Activated CD4-positive, alpha-beta T cell treated with anti-CD3 and anti-CD28 coated beads for 36 hours (primary cell): ENCODE data around the gene E2F1. TPM values are rescaled to one million over a fixed set of nuclear protein-coding genes. Genes with fewer than 3 reads are reported as not detected.
"Not testable (repeated sequence)": the region's sequence is repeated elsewhere in the genome, so short reads cannot be mapped to it uniquely, and the experiment has no call there.

ENCODE experiments used
- ATAC-seq: fragments of 200-7000 bp; cut with Tn5 transposase; one replicate; pipeline ENCODE4 v1.10.0; 2021; ENCODE audit warnings: mild to moderate bottlenecking, moderate library complexity
- CTCF ChIA-PET: fragments of 350-600 bp; sonication (Branson Sonifier 250); formaldehyde crosslinking; loops from one replicate; lab custom pipeline; 2021; ENCODE audit warnings: antibody characterized with exemption; lab: Charles Lee
- POLR2A ChIA-PET: fragments of 350-600 bp; sonication (Branson Sonifier 250); formaldehyde crosslinking; loops from one replicate; lab custom pipeline; 2021; ENCODE audit warnings: antibody characterized with exemption, inconsistent platforms; lab: Charles Lee
- DNase-seq: peaks from one replicate; pipeline ENCODE4 v3.0.0-alpha.2; 2020
- H3K27ac Mint-ChIP-seq: one replicate; pipeline ENCODE4 v1.8.0; 2021; ENCODE audit warnings: mixed read lengths
- H3K27me3 Mint-ChIP-seq: one replicate; pipeline ENCODE4 v1.8.0; 2021; ENCODE audit warnings: mixed read lengths
- H3K36me3 Mint-ChIP-seq: one replicate; pipeline ENCODE4 v1.8.0; 2021; ENCODE audit warnings: low read depth, mixed read lengths
- H3K4me1 Mint-ChIP-seq: one replicate; pipeline ENCODE4 v1.8.0; 2021; ENCODE audit warnings: mixed read lengths
- H3K4me3 Mint-ChIP-seq: one replicate; pipeline ENCODE4 v1.8.0; 2021; ENCODE audit warnings: mild to moderate bottlenecking, moderate library complexity, mixed read lengths
- H3K9me3 Mint-ChIP-seq: one replicate; pipeline ENCODE4 v1.8.0; 2021; ENCODE audit warnings: low read depth, mixed read lengths
- intact Hi-C, 2 experiments: fragments of 100-400 bp; cut with DNase I in 1 of 2; cut with micrococcal nuclease in 1 of 2; formaldehyde crosslinking; loops; one replicate each; pipeline versions ENCODE4 v1.14.2 to v1.15.1; 2022 to 2024; cut with DNase I, micrococcal nuclease
- total RNA-seq, 2 experiments: library from RNA; stranded (reverse); gene quantifications; one replicate each; pipeline ENCODE4 v1.2.3, GENCODE V29; 2021

Gene E2F1
- total RNA-seq, 2 experiments from 2014 or later, result 45.9 to 50.9 TPM

DNA sequence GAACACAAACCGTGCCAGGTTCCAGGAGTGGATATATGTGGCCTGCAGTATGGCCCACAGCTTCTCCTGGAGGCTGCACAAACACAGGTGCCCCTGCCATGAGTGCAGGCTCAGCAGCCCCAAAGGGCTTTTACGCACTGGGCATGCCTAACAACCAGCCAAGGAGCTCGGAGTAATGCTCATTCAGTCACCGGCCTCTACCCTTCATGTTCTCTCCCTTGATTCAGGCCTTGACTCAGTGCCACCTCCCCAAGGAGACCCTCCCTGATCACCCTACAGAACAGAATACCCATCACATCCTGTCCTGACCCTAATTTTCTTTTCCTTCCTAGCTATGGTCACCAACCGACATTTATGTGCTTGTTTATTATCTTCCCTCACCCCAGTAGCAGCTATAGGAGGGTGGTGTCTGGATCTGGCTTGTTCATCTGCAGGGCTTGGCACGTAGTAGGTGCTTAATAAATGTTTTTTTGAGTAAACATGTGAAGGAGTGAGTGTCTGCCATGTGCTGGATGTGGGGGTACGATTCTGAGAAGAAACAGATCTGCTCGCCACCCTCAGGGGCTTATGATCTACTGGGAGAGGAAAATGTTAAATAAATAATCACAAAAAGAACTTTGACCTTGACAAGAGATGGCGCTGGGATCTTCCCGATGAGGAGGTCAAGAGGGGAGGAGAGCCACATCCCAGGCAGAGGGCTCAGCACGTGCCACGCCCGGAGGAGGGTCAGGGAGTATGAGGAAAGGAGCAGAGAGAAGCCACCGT lies 24.7 kb upstream of the E2F1 start:
- ChIA-PET POLR2A (no interaction called here), CTCF (interaction anchor here (0.6 to 0.8 kb wide), 2 partner anchors 448 to 1644 kb away, joined by 3 to 4 read pairs; no protein-coding TSS in a partner anchor)
- H3K4me3 Mint-ChIP-seq, result no peak overlapping the region
- no peaks in the 10 kb centered on the region for H3K9me3 Mint-ChIP-seq
- no peak overlapping the region for H3K27ac Mint-ChIP-seq
- H3K4me1 Mint-ChIP-seq, result peaks cover 12% of the 10 kb centered on the region
- ATAC-seq (no peak), DNase-seq (no peak)
- intact Hi-C loops, result no loop called here
- H3K27me3 Mint-ChIP-seq, result no peaks in the 10 kb centered on the region
- H3K36me3 Mint-ChIP-seq, result peaks cover 16% of the 10 kb centered on the region

DNA sequence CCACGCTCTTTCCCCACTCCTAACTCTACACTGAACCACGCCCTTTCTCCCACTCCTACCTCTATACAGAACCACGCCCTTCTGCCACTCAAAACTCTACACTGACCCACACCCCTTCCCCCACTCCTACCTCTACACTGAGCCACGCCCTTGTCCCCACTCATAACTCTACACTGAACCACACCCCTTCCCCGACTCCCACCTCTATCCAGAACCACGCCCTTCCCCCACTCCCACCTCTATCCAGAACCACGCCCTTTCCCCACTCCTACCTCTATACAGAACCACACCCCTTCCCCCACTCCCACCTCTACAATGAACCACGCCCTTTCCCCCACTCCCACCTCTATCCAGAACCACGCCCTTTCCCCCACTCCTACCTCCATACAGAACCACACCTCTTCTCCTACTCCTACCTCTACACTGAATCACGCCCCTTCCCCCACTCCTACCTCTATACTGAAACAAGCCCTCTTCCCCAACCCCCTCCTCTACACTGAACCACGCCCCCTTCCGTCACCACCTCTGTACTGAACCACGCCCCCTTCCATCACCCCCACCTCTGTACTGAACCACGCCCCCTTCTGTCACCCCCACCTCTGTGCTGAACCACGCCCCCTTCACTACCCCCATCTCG lies 23.8 kb upstream of the E2F1 start:
- H3K27me3 Mint-ChIP-seq, result no peaks in the 10 kb centered on the region
- ChIA-PET POLR2A (interaction anchor here (1.2 kb wide), 1 partner anchor 10 kb away, joined by 4 read pairs; the partner anchor contains the start of gene PXMP4), CTCF (no interaction called here)
- H3K9me3 Mint-ChIP-seq, result no peaks in the 10 kb centered on the region
- peaks cover 12% of the 10 kb centered on the region for H3K4me1 Mint-ChIP-seq
- ATAC-seq (peak; percentile 50), DNase-seq (no peak)
- H3K4me3 Mint-ChIP-seq, result no peak overlapping the region
- intact Hi-C loops, result loop anchor here in 1 of 2 experiments (1.0 kb wide), 1 partner anchor 20 kb away; no protein-coding TSS in a partner anchor
- peak overlapping the region; percentile 19 for H3K27ac Mint-ChIP-seq
- H3K36me3 Mint-ChIP-seq, result peaks cover 16% of the 10 kb centered on the region

DNA sequence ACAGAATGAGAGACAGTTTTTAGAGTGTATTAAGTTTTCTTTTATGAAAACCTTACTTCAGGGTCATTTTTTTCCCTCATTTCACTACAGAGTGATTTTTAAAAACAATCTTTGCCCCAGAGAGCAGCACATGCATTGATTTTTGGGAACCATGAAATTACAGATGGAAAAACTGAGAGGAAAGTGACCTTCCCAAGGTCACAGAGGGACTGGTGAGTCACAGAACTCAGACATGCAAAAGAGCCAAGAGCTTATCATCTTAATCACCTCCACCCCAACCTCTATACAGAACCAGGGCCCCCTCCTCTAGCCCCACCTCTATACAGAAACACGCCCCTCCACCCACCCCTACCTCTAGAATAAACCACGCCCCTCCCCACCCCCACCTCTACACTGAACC lies 23.2 kb upstream of the E2F1 start:
- ATAC-seq (peak; percentile 84), DNase-seq (peak; percentile 43)
- Mint-ChIP-seq H3K4me3 (no peak overlapping the region), H3K36me3 (peaks cover 16% of the 10 kb centered on the region), H3K27me3 (no peaks in the 10 kb centered on the region), H3K27ac (peak overlapping the region; percentile 74), H3K4me1 (peaks cover 12% of the 10 kb centered on the region), H3K9me3 (no peaks in the 10 kb centered on the region)
- ChIA-PET POLR2A (interaction anchor here (0.6 to 1.2 kb wide), 2 partner anchors 11 to 13 kb away, joined by 3 to 4 read pairs; partner anchors contain the start of gene PXMP4), CTCF (interaction anchor here (0.6 kb wide), 1 partner anchor 22 kb away, joined by 3 read pairs; no protein-coding TSS in a partner anchor)
- intact Hi-C loops, result loop anchor here in 1 of 2 experiments (1.0 kb wide), 1 partner anchor 19 kb away; no protein-coding TSS in a partner anchor

DNA sequence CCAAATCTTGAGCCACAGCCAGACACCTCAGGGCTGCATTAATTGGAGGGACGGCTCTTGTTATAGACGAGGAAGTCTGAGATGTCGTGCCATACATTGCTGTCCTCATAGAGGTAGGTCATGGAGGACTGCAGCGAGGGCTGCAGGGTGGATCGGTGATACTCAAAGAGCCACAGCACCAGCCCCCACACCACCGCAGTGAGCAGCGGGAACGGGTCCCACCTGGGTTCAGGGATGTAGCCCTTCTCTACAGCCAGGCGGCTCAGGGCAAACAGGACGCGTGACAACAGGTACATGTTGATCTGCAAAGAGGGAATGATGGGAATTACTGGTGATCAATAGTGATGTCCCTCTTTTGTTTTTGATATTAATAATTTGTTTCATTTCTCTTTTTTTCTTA lies 21.5 kb upstream of the E2F1 start:
- no peak overlapping the region for H3K27ac Mint-ChIP-seq
- no peaks in the 10 kb centered on the region for H3K9me3 Mint-ChIP-seq
- intact Hi-C loops, result no loop called here
- DNase-seq (no peak), ATAC-seq (no peak)
- no peaks in the 10 kb centered on the region for H3K27me3 Mint-ChIP-seq
- no peak overlapping the region for H3K4me3 Mint-ChIP-seq
- ChIA-PET CTCF (no interaction called here), POLR2A (no interaction called here)
- H3K36me3 Mint-ChIP-seq, result peaks cover 12% of the 10 kb centered on the region
- peaks cover 12% of the 10 kb centered on the region for H3K4me1 Mint-ChIP-seq

DNA sequence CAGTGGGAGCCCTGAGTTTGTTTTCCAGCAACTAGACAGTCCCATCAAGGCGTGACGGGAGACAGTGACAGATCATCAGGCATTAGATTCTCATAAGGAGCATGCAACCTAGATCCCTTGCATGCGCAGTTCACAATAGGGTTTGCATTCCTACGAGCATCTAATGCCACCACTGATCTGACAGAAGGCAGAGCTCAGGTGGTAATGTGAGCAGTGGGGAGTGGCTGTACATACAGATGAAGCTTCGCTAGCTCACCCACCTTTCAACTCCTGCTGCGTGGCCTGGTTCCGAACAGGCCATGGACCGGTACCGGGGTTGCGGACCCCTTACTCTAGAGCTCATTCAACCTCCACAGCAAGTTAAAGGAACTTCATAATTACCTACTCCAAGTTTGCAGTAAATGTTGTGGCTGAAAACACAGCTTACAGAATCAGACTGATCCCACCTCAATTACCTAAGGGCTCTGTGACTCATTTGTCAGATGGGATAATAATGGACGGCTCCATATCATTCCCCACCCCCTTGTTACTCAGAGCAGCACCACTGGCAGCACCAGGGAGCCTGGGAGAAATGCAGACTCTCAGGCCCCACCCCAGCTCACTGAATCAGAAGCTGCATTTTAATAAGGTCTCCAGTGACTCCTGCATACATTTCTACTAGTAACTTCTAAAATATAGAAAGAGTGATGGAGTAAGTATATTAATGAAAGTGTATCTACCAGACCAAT lies 18.2 kb upstream of the E2F1 start:
- H3K27ac Mint-ChIP-seq, result no peak overlapping the region
- ATAC-seq, result no peak
- no peaks in the 10 kb centered on the region for H3K9me3 Mint-ChIP-seq
- ChIA-PET CTCF (interaction anchor here (0.6 kb wide), 1 partner anchor 16 kb away, joined by 3 read pairs; no protein-coding TSS in a partner anchor), POLR2A (interaction anchor here (0.6 to 0.7 kb wide), 3 partner anchors 15 to 85 kb away, joined by 3 to 4 read pairs (median 3); no protein-coding TSS in a partner anchor)
- H3K27me3 Mint-ChIP-seq, result no peaks in the 10 kb centered on the region
- intact Hi-C loops, result no loop called here
- H3K4me3 Mint-ChIP-seq, result no peak overlapping the region
- no peak for DNase-seq
- H3K4me1 Mint-ChIP-seq, result peaks cover 4% of the 10 kb centered on the region
- peaks cover 3% of the 10 kb centered on the region for H3K36me3 Mint-ChIP-seq

DNA sequence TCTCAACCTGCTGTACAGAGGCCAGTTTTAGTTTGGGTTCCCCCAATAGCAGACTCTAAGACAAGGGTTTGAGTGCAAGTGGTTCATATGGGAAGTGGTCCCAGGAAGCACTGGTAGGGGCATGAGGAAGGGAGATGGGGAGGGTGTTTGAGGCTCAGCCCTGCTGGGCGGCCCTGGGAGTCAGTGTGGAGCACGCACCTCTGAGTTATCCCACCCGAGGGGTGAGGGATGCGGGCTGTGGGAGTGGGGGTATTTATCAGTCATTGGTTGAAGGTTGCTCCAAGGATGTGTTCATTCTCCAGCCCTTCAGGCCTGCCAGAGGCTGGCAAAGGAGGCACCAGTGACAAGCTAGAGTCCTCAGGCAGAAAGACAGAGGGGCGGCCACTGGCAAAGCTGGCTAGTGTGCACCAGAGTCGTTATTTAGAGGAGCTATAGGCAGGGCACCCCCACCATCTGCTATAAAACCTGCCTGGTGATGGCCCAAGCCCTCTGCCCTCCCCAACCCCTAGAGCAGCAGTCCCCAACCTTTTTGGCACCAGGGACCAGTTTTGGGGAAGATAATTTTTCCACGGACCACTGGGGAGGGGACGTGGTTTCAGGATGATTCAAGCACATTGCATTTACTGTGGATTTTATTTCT lies 17.4 kb upstream of the E2F1 start:
- H3K4me1 Mint-ChIP-seq, result no peaks in the 10 kb centered on the region
- no peak overlapping the region for H3K4me3 Mint-ChIP-seq
- ChIA-PET POLR2A (interaction anchor here (0.6 kb wide), 1 partner anchor 85 kb away, joined by 3 read pairs; no protein-coding TSS in a partner anchor), CTCF (no interaction called here)
- intact Hi-C loops, result no loop called here
- no peaks in the 10 kb centered on the region for H3K27me3 Mint-ChIP-seq
- no peaks in the 10 kb centered on the region for H3K9me3 Mint-ChIP-seq
- no peak overlapping the region for H3K27ac Mint-ChIP-seq
- DNase-seq, result no peak
- no peak for ATAC-seq
- peaks cover 3% of the 10 kb centered on the region for H3K36me3 Mint-ChIP-seq

DNA sequence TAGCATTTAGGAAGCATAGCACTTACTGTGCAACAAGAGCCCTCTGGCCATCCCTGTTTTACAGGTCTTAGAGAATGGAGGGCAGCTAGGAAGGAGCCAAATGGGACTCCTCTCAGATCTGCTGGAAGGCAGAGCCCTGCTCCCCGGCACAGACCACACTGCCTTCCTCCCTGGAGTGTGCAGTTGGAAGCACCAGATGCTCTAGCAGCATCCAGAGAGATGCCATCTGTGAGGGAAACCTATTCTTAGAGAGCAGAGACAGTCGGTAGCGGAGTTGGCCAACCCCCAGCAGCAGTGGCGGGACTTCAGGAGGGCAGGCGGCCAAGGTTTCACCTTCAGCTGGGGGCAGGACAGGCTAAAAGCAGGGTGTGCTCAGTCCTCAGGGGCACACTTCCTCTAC lies 16.7 kb upstream of the E2F1 start:
- CTCF ChIA-PET, result no interaction called here
- no peak overlapping the region for H3K27ac Mint-ChIP-seq

DNA sequence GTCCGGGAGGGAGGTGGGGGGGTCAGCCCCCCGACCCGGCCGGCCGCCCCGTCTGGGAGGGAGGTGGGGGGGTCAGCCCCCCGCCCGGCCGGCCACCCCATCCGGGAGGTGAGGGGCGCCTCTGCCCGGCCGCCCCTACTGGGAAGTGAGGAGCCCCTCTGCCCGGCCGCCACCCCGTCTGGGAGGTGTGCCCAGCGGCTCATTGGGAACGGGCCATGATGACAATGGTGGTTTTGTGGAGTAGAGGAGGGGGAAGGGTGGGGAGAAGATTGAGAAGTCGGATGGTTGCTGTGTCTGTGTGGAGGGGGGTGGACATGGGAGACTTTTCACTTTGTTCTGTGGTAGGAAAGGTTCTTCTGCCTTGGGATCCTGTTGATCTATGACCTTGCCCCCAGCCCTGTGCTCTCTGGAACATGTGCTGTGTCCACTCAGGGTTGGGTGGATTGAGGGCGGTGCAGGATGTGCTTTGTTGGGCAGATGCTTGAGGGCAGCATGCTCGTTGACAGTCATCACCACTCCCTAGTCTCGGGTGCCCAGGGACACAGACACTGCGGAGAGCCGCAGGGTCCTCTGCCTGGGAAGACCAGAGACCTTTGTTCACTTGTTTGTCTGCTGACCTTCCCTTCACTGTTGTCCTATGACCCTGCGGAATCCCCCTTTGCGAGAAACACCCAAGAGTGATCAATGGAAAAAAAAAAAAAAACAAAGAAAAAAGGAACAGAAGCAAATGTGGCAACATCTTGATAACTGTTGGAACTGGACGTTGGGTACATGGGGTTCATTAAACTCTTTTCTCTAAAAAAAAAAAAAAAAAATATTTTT lies 15.7 kb upstream of the E2F1 start:
- ATAC-seq (no peak), DNase-seq (no peak)
- Mint-ChIP-seq H3K27me3 (no peaks in the 10 kb centered on the region), H3K27ac (no peak overlapping the region), H3K4me1 (no peaks in the 10 kb centered on the region), H3K36me3 (no peaks in the 10 kb centered on the region), H3K4me3 (no peak overlapping the region), H3K9me3 (peaks cover 2% of the 10 kb centered on the region)
- ChIA-PET POLR2A (no interaction called here), CTCF (no interaction called here)
- intact Hi-C loops, result no loop called here

More for the DNA sequence above, 16.7 kb upstream of the E2F1 start:
- POLR2A ChIA-PET, result no interaction called here
- Mint-ChIP-seq H3K27me3 (no peaks in the 10 kb centered on the region), H3K4me3 (no peak overlapping the region), H3K9me3 (peaks cover 2% of the 10 kb centered on the region), H3K4me1 (no peaks in the 10 kb centered on the region), H3K36me3 (peaks cover 3% of the 10 kb centered on the region)
- no peak for ATAC-seq
- intact Hi-C loops, result no loop called here
- DNase-seq, result no peak

DNA sequence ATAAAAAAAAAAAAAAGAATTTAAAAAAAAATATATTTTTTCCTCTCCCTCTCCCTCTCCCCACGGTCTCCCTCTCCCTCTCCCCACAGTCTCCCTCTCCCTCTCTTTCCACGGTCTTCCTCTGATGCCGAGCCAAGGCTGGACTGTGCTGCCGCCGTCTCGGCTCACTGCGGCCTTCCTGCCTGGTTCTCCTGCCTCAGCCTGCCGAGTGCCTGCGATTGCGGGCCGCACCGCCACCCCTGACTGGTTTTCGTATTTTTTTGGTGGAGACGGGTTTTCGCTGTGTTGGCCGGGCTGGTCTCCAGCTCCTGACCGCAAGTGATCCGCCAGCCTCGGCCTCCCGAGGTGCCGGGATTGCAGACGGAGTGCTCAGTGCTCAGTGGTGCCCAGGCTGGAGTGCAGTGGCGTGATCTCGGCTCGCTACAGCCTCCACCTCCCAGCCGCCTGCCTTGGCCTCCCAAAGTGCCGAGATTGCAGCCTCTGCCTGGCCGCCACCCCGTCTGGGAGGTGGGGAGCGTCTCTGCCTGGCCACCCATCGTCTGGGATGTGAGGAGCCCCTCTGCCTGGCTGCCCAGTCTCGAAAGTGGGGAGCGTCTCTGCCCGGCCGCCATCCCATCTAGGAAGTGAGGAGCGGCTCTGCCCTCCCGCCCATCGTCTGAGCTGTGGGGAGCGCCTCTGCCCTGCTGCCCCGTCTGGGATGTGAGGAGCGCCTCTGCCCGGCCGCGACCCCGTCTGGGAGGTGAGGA lies 14.7 kb upstream of the E2F1 start:
- H3K4me1 Mint-ChIP-seq, H3K9me3 Mint-ChIP-seq, H3K36me3 Mint-ChIP-seq, H3K27ac Mint-ChIP-seq, DNase-seq, POLR2A ChIA-PET, H3K4me3 Mint-ChIP-seq, H3K27me3 Mint-ChIP-seq, CTCF ChIA-PET, ATAC-seq, intact Hi-C loops: not testable (repeated sequence)

DNA sequence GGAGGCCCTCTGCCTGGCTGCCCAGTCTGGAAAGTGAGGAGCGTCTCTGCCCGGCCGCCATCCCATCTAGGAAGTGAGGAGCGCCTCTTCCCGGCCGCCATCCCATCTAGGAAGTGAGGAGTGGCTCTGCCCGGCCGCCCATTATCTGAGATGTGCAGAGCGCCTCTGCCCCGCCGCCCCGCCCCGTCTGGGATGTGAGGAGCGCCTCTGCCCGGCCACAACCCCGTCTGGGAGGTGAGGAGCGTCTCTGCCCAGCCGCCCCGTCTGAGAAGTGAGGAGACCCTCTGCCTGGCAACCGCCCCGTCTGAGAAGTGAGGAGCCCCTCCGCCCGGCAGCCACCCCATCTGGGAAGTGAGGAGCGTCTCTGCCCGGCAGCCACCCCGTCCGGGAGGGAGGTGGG lies 12.8 kb upstream of the E2F1 start:
- H3K27me3 Mint-ChIP-seq, H3K4me1 Mint-ChIP-seq, intact Hi-C loops, H3K4me3 Mint-ChIP-seq, POLR2A ChIA-PET, H3K36me3 Mint-ChIP-seq, H3K9me3 Mint-ChIP-seq, DNase-seq, H3K27ac Mint-ChIP-seq, ATAC-seq, CTCF ChIA-PET: not testable (repeated sequence)
